Neural cell (in vitro differentiated cells): ENCODE measurements around the gene TIRAP.
"Not testable (repeated sequence)": the region's sequence is repeated elsewhere in the genome, so short reads cannot be mapped to it uniquely, and the experiment has no call there.

Experiments
- EP300 ChIP-seq: fragments of 450-650 bp; conservative IDR thresholded peaks from 2 replicates; pipeline ENCODE4 v1.6.1; 2014; ENCODE audit warnings: antibody characterized with exemption, mild to moderate bottlenecking, moderate library complexity; ENCODE audit not compliant: poor library complexity, severe bottlenecking
- EZH2 ChIP-seq: fragments of 200-600, 300-800 bp; shearing (Covaris generic), sonication (generic); IDR thresholded peaks from 2 replicates; pipeline ENCODE4 v1.6.1; 2014; ENCODE audit warnings: antibody characterized with exemption, low read length, borderline replicate concordance, mild to moderate bottlenecking; ENCODE audit not compliant: insufficient read depth, poor library complexity, severe bottlenecking
- MXI1 ChIP-seq: fragments of 450-650 bp; conservative IDR thresholded peaks from 2 replicates; pipeline ENCODE4 v1.6.1; 2014; ENCODE audit warnings: antibody characterized with exemption, mild to moderate bottlenecking; ENCODE audit not compliant: poor library complexity, severe bottlenecking
- POLR2AphosphoS5 ChIP-seq: IDR thresholded peaks from 2 replicates; pipeline ENCODE4 v1.6.1; 2012
- RAD21 ChIP-seq: fragments of 450-650 bp; conservative IDR thresholded peaks from 2 replicates; pipeline ENCODE4 v1.6.1; 2014; ENCODE audit warnings: antibody characterized with exemption, mild to moderate bottlenecking, moderate library complexity
- REST ChIP-seq: IDR thresholded peaks from 2 replicates; pipeline ENCODE4 v1.6.1; 2012; ENCODE audit warnings: borderline replicate concordance
- SMC3 ChIP-seq: fragments of 450-650 bp; conservative IDR thresholded peaks from 2 replicates; pipeline ENCODE4 v1.6.1; 2014; ENCODE audit warnings: antibody characterized with exemption, mild to moderate bottlenecking, moderate library complexity; ENCODE audit not compliant: poor library complexity
- TAF1 ChIP-seq: IDR thresholded peaks from 2 replicates; pipeline ENCODE4 v1.6.1; 2012; ENCODE audit warnings: low read depth
- TF ChIP-seq, protein P1 (sequence below): fragments of 450-650 bp; IDR thresholded peaks from 2 replicates; pipeline ENCODE4 v1.5.1; 2014; ENCODE audit warnings: antibody characterized with exemption, mild to moderate bottlenecking, moderate library complexity; ENCODE audit not compliant: poor library complexity, severe bottlenecking

GRCh38 chr11:126308771-126309170 lies 25.9 kb downstream of the TIRAP start:
- TF ChIP-seq EP300, EZH2, REST, POLR2AphosphoS5, TAF1, SMC3, MXI1, RAD21: not testable (repeated sequence)
- TF ChIP-seq, protein P1, sequence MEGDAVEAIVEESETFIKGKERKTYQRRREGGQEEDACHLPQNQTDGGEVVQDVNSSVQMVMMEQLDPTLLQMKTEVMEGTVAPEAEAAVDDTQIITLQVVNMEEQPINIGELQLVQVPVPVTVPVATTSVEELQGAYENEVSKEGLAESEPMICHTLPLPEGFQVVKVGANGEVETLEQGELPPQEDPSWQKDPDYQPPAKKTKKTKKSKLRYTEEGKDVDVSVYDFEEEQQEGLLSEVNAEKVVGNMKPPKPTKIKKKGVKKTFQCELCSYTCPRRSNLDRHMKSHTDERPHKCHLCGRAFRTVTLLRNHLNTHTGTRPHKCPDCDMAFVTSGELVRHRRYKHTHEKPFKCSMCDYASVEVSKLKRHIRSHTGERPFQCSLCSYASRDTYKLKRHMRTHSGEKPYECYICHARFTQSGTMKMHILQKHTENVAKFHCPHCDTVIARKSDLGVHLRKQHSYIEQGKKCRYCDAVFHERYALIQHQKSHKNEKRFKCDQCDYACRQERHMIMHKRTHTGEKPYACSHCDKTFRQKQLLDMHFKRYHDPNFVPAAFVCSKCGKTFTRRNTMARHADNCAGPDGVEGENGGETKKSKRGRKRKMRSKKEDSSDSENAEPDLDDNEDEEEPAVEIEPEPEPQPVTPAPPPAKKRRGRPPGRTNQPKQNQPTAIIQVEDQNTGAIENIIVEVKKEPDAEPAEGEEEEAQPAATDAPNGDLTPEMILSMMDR = not testable (repeated sequence)
